Chondrocyte (in vitro differentiated cells): ENCODE data around the gene C1orf35. TPM values are rescaled to one million over a fixed set of nuclear protein-coding genes. Genes with fewer than 3 reads are reported as not detected.
A peak's percentile ranks its signal among the peaks of the same experiment; 100 is the strongest.

Source experiments
- DNase-seq: peaks from one replicate; pipeline ENCODE4 v3.0.0; 2021; ENCODE audit warnings: mixed read lengths, low spot score
- H3K27ac Mint-ChIP-seq: one replicate; pipeline ENCODE4 v1.8.0; 2021; ENCODE audit warnings: mild to moderate bottlenecking, moderate library complexity, mixed read lengths; ENCODE audit not compliant: unreplicated experiment
- H3K27me3 Mint-ChIP-seq: 2 replicates; pipeline ENCODE4 v1.8.0; 2021; ENCODE audit warnings: low read depth, mixed read lengths
- H3K36me3 Mint-ChIP-seq: 2 replicates; pipeline ENCODE4 v1.8.0; 2021; ENCODE audit warnings: low read depth, mixed read lengths
- H3K4me1 Mint-ChIP-seq: 2 replicates; pipeline ENCODE4 v1.8.0; 2021; ENCODE audit warnings: low read depth, mild to moderate bottlenecking, mixed read lengths
- H3K4me3 Mint-ChIP-seq: one replicate; pipeline ENCODE4 v1.8.0; 2021; ENCODE audit warnings: mild to moderate bottlenecking, moderate library complexity, mixed read lengths; ENCODE audit not compliant: unreplicated experiment
- H3K9me3 Mint-ChIP-seq: 2 replicates; pipeline ENCODE4 v1.8.0; 2021; ENCODE audit warnings: low read depth, mixed read lengths
- total RNA-seq: library from RNA; stranded (reverse); gene quantifications from 3 replicates; pipeline ENCODE4 v1.2.1, GENCODE V29; 2021
- TF ChIP-seq, protein P1 (sequence below): fragments of 200-600 bp; sonication (generic); IDR thresholded peaks from 2 replicates; pipeline ENCODE4 v1.5.0; 2021; ENCODE audit warnings: antibody characterized with exemption, mild to moderate bottlenecking, moderate library complexity

The C1orf35 gene
- total RNA-seq, 1 donor from 2014 or later = 13.3 TPM

DNA sequence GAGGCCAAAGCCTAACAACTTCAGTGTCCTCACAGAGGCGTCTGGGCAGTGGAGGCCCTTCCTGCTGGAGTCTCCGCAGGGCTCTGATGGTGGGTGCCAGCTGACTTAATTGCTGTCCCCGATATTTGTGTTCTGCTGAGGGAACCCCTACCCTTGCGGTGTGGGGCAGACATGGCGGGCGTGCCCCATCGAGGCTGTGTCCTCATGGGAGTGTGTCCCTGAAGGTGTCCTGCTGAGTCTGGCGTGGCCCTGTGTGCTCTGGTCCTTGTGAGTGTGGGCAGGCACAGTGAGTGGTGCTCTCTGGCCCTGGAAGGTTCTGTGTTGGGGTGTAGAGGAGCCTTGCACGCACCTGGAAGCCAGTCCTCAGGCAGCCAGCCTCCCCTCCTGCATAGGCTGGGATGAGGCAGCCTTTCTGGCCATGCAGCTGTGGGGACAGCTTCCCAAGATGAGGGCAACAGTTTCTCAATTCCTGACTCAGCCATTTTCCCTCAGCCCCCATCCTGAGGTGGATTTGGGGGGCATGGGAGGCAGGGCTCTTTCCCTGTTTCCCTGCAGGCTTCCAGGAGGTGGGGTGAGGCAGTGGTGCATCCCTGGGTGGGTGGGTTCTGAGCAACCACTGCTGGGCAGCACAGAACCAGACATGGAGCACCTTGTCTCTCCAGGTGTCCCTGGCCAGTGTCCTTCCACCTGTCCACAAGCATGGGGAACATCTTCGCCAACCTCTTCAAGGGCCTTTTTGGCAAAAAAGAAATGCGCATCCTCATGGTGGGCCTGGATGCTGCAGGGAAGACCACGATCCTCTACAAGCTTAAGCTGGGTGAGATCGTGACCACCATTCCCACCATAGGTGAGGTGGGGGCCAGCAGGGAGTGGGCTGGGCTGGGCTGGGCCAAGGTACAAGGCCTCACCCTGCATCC is 6.5 kb downstream of the C1orf35 start:
- TF ChIP-seq, protein P1, sequence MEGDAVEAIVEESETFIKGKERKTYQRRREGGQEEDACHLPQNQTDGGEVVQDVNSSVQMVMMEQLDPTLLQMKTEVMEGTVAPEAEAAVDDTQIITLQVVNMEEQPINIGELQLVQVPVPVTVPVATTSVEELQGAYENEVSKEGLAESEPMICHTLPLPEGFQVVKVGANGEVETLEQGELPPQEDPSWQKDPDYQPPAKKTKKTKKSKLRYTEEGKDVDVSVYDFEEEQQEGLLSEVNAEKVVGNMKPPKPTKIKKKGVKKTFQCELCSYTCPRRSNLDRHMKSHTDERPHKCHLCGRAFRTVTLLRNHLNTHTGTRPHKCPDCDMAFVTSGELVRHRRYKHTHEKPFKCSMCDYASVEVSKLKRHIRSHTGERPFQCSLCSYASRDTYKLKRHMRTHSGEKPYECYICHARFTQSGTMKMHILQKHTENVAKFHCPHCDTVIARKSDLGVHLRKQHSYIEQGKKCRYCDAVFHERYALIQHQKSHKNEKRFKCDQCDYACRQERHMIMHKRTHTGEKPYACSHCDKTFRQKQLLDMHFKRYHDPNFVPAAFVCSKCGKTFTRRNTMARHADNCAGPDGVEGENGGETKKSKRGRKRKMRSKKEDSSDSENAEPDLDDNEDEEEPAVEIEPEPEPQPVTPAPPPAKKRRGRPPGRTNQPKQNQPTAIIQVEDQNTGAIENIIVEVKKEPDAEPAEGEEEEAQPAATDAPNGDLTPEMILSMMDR = no peak
- Mint-ChIP-seq H3K27me3 (no peaks in the 10 kb centered on the region), H3K4me3 (no peak overlapping the region), H3K36me3 (peaks cover 21% of the 10 kb centered on the region), H3K27ac (no peak overlapping the region), H3K9me3 (peaks cover 7% of the 10 kb centered on the region), H3K4me1 (peaks cover 28% of the 10 kb centered on the region)
- peak; percentile 79 for DNase-seq

DNA sequence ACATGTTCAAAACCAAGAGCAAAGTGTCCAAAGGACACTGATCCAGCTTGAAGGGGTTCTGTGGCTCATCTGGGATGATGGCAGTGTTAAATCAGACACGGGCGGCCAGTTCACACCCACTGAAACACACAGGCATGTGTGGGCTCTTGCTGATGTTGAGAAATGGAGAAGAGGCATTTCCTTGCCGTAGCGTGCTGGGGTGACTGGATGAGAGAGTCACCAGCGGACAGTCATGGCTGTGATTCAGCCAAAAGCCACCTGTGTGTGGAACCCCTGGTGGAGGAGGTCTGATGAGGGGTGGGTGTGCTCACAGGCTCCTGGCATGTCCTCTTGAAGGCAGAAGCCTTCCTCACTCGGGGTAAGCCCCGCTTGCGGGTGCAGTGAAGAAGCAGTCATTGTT is 7.2 kb downstream of the C1orf35 start:
- TF ChIP-seq, protein P1 = no peak
- DNase-seq = peak; percentile 47
- H3K36me3 Mint-ChIP-seq = peaks cover 21% of the 10 kb centered on the region
- H3K27me3 Mint-ChIP-seq = no peaks in the 10 kb centered on the region
- peaks cover 28% of the 10 kb centered on the region for H3K4me1 Mint-ChIP-seq
- H3K4me3 Mint-ChIP-seq = no peak overlapping the region
- no peak overlapping the region for H3K27ac Mint-ChIP-seq
- H3K9me3 Mint-ChIP-seq = peaks cover 7% of the 10 kb centered on the region

DNA sequence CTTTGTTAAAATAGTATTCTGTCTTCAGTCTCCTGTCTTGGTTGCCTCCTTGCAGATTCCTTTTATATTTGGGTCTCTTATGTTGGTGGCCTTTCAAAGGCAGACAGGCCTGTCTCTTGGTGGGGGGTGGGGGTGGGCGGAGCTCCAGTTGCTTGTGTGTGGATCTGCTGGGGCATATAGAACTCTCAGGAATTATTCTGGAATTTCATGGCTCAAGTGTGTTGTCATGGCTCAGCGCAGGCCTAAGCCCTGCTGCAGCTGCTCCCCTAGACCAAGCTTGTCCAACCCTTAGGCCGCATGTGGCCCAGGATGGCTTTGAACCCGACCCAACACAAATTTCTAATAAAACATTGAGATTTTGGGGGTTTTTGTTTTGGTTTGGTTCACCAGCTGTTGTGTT is 8.0 kb downstream of the C1orf35 start:
- peaks cover 7% of the 10 kb centered on the region for H3K9me3 Mint-ChIP-seq

DNA sequence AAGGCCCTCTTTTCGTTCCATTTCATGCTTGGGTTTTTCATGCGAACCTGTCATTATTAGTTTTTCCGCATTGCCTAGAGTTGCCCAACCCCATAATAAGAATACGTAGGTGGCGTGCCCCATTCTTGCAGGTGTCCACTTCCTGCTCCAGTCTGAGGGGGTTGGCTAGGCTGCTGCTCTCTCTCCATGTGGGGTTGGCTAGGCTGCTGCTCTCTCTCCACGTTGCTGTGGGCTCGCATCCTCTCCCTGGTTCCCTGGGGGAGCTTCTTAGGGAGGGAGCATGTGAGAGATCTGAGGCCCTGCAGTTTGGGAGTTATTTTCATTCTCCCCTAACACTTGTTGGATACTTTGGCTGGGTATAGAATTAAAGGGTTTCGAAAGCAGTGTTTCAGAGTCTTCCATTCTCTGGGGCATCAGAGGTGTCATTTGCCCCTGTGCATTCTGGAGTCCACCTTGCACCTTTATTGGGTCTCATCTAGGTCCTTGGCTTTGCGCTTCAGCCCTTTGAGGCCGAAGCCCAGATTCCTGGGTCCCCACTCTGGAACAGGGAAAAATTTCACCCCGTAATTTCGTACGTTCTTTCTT is 8.6 kb downstream of the C1orf35 start:
- H3K36me3 Mint-ChIP-seq = peaks cover 20% of the 10 kb centered on the region
- peaks cover 7% of the 10 kb centered on the region for H3K9me3 Mint-ChIP-seq
- H3K27me3 Mint-ChIP-seq = no peaks in the 10 kb centered on the region
- H3K4me3 Mint-ChIP-seq = no peak overlapping the region
- H3K27ac Mint-ChIP-seq = no peak overlapping the region
- H3K4me1 Mint-ChIP-seq = peaks cover 42% of the 10 kb centered on the region
- TF ChIP-seq, protein P1 = no peak
- DNase-seq = peak; percentile 36

More for the DNA sequence above, 8.0 kb downstream of the C1orf35 start:
- Mint-ChIP-seq H3K4me3 (no peak overlapping the region), H3K27ac (no peak overlapping the region), H3K4me1 (peaks cover 36% of the 10 kb centered on the region), H3K36me3 (peaks cover 21% of the 10 kb centered on the region), H3K27me3 (no peaks in the 10 kb centered on the region)
- TF ChIP-seq, protein P1 = no peak
- DNase-seq = peak; percentile 26

DNA sequence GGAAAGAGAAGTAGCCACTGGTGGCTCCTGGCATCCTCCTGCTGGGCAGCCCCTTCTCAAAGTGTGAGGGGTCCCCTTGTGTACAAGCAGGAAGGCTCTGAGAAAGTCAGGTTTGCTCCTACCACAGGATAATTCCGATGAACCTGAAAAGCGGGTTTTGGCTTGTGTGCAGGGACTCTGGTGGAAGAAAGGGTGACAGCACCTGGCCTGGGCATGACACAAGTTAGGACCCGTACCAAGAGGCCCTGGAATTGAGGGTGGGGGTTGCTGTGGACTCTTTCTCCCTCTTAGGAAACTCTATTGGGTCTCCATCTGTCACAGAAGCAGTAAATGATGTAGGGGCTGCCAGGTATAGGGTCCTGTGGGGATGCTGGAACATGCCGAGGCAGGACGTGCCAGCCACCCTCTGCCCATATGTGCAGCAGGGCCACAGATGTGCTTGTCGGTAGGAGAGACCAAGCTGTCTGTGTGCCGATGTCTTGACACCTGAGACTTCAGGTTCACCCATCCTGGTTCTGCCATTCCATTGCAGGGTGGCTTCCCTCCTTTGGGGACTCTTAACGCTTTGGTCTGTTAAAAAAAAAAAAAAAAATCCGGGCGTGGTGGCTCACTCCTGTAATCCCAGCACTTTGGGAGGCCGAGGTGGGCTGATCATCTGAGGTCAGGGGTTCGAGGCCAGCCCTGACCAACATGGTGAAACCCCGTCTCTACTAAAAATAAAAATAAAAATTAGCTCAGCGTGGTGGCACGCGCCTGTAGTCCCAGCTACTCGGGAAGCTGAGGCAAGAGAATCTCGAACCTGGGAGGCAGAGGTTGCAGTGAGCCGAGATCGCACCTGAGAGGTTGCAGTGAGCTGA is 9.8 kb downstream of the C1orf35 start:
- peaks cover 15% of the 10 kb centered on the region for H3K36me3 Mint-ChIP-seq
- peaks cover 51% of the 10 kb centered on the region for H3K4me1 Mint-ChIP-seq
- no peaks in the 10 kb centered on the region for H3K27me3 Mint-ChIP-seq
- no peak overlapping the region for H3K4me3 Mint-ChIP-seq
- peak; percentile 46 for DNase-seq
- TF ChIP-seq, protein P1 = no peak
- H3K9me3 Mint-ChIP-seq = peaks cover 7% of the 10 kb centered on the region
- no peak overlapping the region for H3K27ac Mint-ChIP-seq
